SK-N-SH treated with all-trans-retinoic acid at 6 μM for 48 hours (cell line): Measurements from ENCODE around the gene RCOR1.
A peak's percentile ranks its signal among the peaks of the same experiment; 100 is the strongest.

Experiments used
- ATAC-seq: fragments of 200-7000 bp; cut with Tn5 transposase; 3 replicates; pipeline ENCODE4 v1.9.1; 2020; ENCODE audit warnings: mild to moderate bottlenecking, moderate library complexity
- ARNTL ChIP-seq: fragments of 450-650 bp; formaldehyde crosslinking; IDR thresholded peaks from 2 replicates; pipeline ENCODE4 v1.5.0; 2020; ENCODE audit warnings: low read depth, mild to moderate bottlenecking, moderate library complexity, borderline replicate concordance
- BACH2 ChIP-seq: fragments of 250-450 bp; sonication (Bioruptor Pico); IDR thresholded peaks from 2 replicates; pipeline ENCODE4 v1.9.0; 2021; ENCODE audit warnings: mild to moderate bottlenecking, borderline replicate concordance
- CREB5 ChIP-seq: fragments of 250-450 bp; sonication (Bioruptor Pico); IDR thresholded peaks from 2 replicates; pipeline ENCODE4 v1.5.1; 2020; ENCODE audit warnings: low read depth, mild to moderate bottlenecking, moderate library complexity
- CSDC2 ChIP-seq: fragments of 250-450 bp; sonication (Bioruptor Pico); IDR thresholded peaks from 2 replicates; pipeline ENCODE4 v1.5.0; 2020; ENCODE audit warnings: mild to moderate bottlenecking, moderate library complexity
- CSRNP3 ChIP-seq: fragments of 250-450 bp; sonication (Bioruptor Pico); IDR thresholded peaks from 2 replicates; pipeline ENCODE4 v1.5.1; 2021; ENCODE audit warnings: mild to moderate bottlenecking, moderate library complexity
- ESRRG ChIP-seq: fragments of 250-450 bp; sonication (Bioruptor Pico); IDR thresholded peaks from 2 replicates; pipeline ENCODE4 v1.6.1; 2021; ENCODE audit warnings: mild to moderate bottlenecking
- GLIS3 ChIP-seq: fragments of 250-450 bp; sonication (Bioruptor Pico); IDR thresholded peaks from 2 replicates; pipeline ENCODE4 v1.5.0; 2020; ENCODE audit warnings: mild to moderate bottlenecking, moderate library complexity
- ISL1 ChIP-seq: fragments of 250-450 bp; sonication (Bioruptor Pico); IDR thresholded peaks from 2 replicates; pipeline ENCODE4 v2.1.2; 2022; ENCODE audit warnings: mild to moderate bottlenecking, moderate library complexity
- OSR1 ChIP-seq: fragments of 250-450 bp; sonication (Bioruptor Pico); IDR thresholded peaks from 2 replicates; pipeline ENCODE4 v1.8.0; 2022; ENCODE audit warnings: moderate library complexity, mild to moderate bottlenecking, inconsistent platforms
- PATZ1 ChIP-seq: fragments of 250-450 bp; sonication (Bioruptor Pico); IDR thresholded peaks from 2 replicates; pipeline ENCODE4 v1.8.0; 2020; ENCODE audit warnings: mild to moderate bottlenecking, moderate library complexity, borderline replicate concordance
- POU6F1 ChIP-seq: fragments of 250-450 bp; sonication (Bioruptor Pico); IDR thresholded peaks from 2 replicates; pipeline ENCODE4 v1.8.0; 2021; ENCODE audit warnings: low read depth, mild to moderate bottlenecking, moderate library complexity, borderline replicate concordance
- RARB ChIP-seq: fragments of 250-450 bp; sonication (Bioruptor Pico); IDR thresholded peaks from 2 replicates; pipeline ENCODE4 v1.8.0; 2021; ENCODE audit warnings: mild to moderate bottlenecking, moderate library complexity
- TCF4 ChIP-seq: fragments of 250-450 bp; sonication (Bioruptor Pico); IDR thresholded peaks from 2 replicates; pipeline ENCODE4 v1.8.0; 2021; ENCODE audit warnings: mild to moderate bottlenecking, moderate library complexity, borderline replicate concordance
- TOX ChIP-seq: fragments of 250-450 bp; sonication (Bioruptor Pico); IDR thresholded peaks from 2 replicates; pipeline ENCODE4 v1.8.0; 2021; ENCODE audit warnings: mild to moderate bottlenecking, moderate library complexity, borderline replicate concordance
- TSHZ2 ChIP-seq: fragments of 250-450 bp; sonication (Bioruptor Pico); IDR thresholded peaks from 2 replicates; pipeline ENCODE4 v1.5.0; 2020; ENCODE audit warnings: mild to moderate bottlenecking, moderate library complexity
- ZC3H10 ChIP-seq: fragments of 250-450 bp; sonication (Bioruptor Pico); IDR thresholded peaks from 2 replicates; pipeline ENCODE4 v1.5.1; 2021; ENCODE audit warnings: mild to moderate bottlenecking, moderate library complexity
- ZFP3 ChIP-seq: fragments of 250-450 bp; sonication (Bioruptor Pico); IDR thresholded peaks from 2 replicates; pipeline ENCODE4 v1.5.0; 2020; ENCODE audit warnings: mild to moderate bottlenecking, moderate library complexity
- ZFP30 ChIP-seq: fragments of 450-650 bp; formaldehyde crosslinking; IDR thresholded peaks from 2 replicates; pipeline ENCODE4 v1.5.0; 2022; ENCODE audit warnings: mild to moderate bottlenecking, moderate library complexity
- ZNF565 ChIP-seq: fragments of 450-650 bp; formaldehyde crosslinking; conservative IDR thresholded peaks from 2 replicates; pipeline ENCODE4 v1.5.0; 2020; ENCODE audit warnings: low read depth, mild to moderate bottlenecking, moderate library complexity
- ZNF70 ChIP-seq: fragments of 450-650 bp; formaldehyde crosslinking; IDR thresholded peaks from 2 replicates; pipeline ENCODE4 v1.5.0; 2020; ENCODE audit warnings: mild to moderate bottlenecking, moderate library complexity
- ZNF8 ChIP-seq: fragments of 450-650 bp; formaldehyde crosslinking; IDR thresholded peaks from 2 replicates; pipeline ENCODE4 v1.5.0; 2020; ENCODE audit warnings: mild to moderate bottlenecking, moderate library complexity

The RCOR1 gene

GRCh38 chr14:102590667-102591099 is 1.8 kb upstream of the RCOR1 start:
- ATAC-seq, result no peak
- no peak for TF ChIP-seq POU6F1
- no peak for TF ChIP-seq CSRNP3
- no peak for TF ChIP-seq ZNF565 (CRISPR knock-in tag)
- TF ChIP-seq CSDC2 (CRISPR knock-in tag), result no peak
- TF ChIP-seq ESRRG, result no peak

- TF ChIP-seq ZNF565 (CRISPR knock-in tag) (no peak), ARNTL (CRISPR knock-in tag) (no peak), ZNF8 (CRISPR knock-in tag) (no peak)
- peak; percentile 20 for ATAC-seq
These were observed 991 bp upstream of the RCOR1 start for GRCh38 chr14:102591372-102591943.

GRCh38 chr14:102592763-102593060 is 263 bp downstream of the RCOR1 start:
- TF ChIP-seq TCF4 (CRISPR knock-in tag), result no peak
- no peak for TF ChIP-seq OSR1 (CRISPR knock-in tag)
- no peak for TF ChIP-seq RARB (CRISPR knock-in tag)
- no peak for TF ChIP-seq ZC3H10 (CRISPR knock-in tag)
- TF ChIP-seq ZNF8 (CRISPR knock-in tag), result no peak
- TF ChIP-seq TSHZ2 (CRISPR knock-in tag), result no peak
- TF ChIP-seq BACH2 (CRISPR knock-in tag), result no peak
- TF ChIP-seq ISL1 (CRISPR knock-in tag), result no peak
- no peak for TF ChIP-seq CSDC2 (CRISPR knock-in tag)
- TF ChIP-seq ZNF70, result no peak
- TF ChIP-seq CREB5 (CRISPR knock-in tag), result no peak
- TF ChIP-seq CSRNP3, result no peak
- no peak for TF ChIP-seq POU6F1
- no peak for TF ChIP-seq ESRRG
- TF ChIP-seq ZFP30 (CRISPR knock-in tag), result no peak
- no peak for TF ChIP-seq GLIS3 (CRISPR knock-in tag)
- no peak for TF ChIP-seq TOX
- TF ChIP-seq ZNF565 (CRISPR knock-in tag), result no peak
- no peak for TF ChIP-seq ZFP3 (CRISPR knock-in tag)
- TF ChIP-seq PATZ1 (CRISPR knock-in tag), result no peak
- no peak for ATAC-seq
